HG02981 (cell line): ENCODE measurements around the gene SPATA33.

Experiments used
- ATAC-seq: cut with Tn5 transposase; IDR thresholded peaks from one replicate; pipeline ENCODE4 v1.9.1; 2021; ENCODE audit warnings: mild to moderate bottlenecking, moderate library complexity; ENCODE audit not compliant: unreplicated experiment

Gene SPATA33

GRCh38 chr16:89657442-89658220 lies at the start of gene SPATA33, which contains the start of gene CHMP1A:
SPATA33 (plus strand) TSS chr16:89657836; CDS start chr16:89657912, 76 bp downstream.
CHMP1A (minus strand) TSS chr16:89657708; CDS start chr16:89657588, 120 bp downstream.
- peak; percentile 88 for ATAC-seq

DNA sequence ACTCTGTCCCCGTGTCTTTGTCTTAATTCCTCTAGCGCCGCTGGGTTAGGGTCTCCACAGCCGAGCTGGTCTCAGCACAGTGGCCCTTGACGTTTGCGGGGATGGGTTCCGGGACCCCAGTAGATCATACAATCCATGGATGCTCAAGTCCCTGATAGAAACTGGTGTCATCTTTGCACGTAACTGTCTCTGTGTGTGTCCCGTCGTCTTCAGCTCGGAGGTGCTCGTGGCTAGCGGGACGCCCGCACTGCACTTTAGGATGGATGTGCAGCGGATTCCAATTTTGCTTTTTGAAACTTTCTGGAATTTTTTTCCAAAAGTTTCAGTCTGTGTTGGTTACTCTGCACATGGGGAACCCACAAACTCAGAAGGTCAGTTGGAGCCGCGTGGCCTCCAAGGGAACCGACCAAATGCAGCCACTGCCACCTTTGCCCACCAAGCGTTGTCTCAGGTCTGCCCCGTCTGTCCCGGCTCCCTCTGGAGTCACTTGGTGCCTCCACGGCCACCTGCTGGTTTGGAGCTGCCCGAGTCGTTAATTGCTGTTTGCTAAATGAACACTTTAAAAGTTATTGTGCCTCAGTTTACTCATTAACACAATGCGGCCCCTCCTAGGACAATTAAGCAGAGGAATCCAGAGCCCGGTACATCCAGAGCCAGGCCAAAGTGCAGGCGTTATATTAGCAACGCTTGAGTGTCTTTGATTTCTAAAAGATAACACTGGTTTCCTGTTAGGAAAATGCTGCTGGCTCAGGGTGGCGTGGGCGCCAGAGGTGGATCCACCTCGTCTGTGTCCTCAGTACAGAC lies 49.5 kb upstream of the SPATA33 start:
- no peak for ATAC-seq

- ATAC-seq: no peak
Measured at GRCh38 chr16:89610108-89610453, 47.6 kb upstream of the SPATA33 start.

DNA sequence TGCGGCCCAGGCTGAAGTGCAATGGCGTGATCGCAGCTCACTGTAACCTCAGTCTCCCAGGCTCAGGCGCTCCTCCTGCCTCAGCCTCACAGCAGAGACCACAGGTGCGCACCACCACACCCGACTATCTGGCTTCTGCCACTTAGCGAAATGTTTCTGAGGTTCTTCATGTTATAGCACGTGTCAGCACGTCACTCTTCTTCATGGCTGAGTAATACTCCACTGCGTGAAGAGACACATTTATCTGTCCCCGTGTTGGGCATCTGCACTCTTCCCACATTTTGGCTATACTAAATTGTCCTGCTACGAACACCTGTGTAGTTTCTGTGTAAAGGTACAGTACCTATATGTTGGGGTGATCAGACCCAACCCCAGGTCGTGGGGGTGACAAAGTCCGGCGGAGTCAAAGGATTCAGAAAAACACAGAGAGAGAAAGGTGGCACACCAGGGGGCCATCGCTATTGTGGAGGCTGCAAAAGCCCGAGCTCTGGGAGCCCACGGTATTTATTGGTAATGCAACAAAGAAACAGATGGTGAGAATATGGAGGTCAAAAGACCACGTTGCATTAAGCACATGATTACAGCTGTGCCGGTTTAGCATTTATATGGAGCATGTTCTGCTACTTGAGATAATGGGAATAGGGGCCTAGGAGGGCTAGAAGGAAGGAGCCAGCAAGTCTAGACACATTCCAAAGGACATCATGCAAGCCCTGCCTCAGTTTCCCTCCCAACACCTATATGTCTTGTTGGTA lies 45.0 kb upstream of the SPATA33 start:
- ATAC-seq: no peak

- no peak for ATAC-seq
Measured at GRCh38 chr16:89613231-89613953, 44.2 kb upstream of the SPATA33 start, which contains the start of gene DPEP1. DPEP1 (plus strand) TSS chr16:89613642; CDS start chr16:89630411, 16,769 bp downstream.

GRCh38 chr16:89613954-89614459 lies 43.6 kb upstream of the SPATA33 start:
- no peak for ATAC-seq

- ATAC-seq: no peak
Measured at GRCh38 chr16:89615176-89615575, 42.5 kb upstream of the SPATA33 start.

DNA sequence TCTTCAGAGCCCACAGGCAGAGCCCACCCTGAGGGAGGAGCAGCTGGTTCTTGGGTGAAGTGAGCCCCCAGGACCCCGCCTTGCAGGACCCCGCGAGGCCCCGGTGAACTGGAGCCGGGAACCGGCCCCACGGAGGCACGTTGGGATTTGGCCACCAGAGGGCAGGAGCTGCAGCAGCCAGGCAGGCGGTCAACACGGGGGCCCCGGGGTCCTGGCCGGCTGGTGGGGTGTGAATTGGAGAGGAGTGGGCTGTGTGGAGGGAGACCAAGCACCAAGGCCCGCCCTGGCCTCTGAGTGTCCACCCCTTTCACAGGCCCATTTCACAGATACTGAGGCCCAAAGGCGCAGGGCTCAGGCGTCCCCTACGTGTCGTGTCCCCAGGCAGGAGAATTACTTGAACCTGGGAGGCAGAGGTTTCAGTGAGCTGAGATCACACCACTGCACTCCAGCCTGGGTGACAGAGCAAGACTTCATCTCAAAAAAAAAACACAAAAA lies 42.0 kb upstream of the SPATA33 start:
- no peak for ATAC-seq

DNA sequence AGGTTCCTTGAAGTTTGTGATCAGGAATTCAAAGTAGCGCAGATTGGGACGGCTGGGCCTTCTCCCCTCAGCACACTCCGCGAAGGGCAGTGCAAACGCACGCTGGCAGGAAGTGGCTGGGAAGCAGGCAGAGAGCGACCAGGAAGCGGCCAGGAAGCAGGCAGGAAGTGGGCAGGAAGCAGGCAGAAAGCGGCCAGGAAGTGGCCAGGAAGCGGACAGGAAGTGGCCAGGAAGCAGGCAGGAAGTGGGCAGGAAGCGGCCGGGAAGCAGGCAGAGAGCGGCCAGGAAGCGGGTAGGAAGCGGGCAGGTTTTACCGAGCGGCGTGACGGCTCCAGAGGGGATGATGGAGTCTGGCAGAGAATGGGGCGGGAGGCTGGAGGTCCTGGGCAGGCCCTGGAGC lies 41.0 kb upstream of the SPATA33 start:
- no peak for ATAC-seq

DNA sequence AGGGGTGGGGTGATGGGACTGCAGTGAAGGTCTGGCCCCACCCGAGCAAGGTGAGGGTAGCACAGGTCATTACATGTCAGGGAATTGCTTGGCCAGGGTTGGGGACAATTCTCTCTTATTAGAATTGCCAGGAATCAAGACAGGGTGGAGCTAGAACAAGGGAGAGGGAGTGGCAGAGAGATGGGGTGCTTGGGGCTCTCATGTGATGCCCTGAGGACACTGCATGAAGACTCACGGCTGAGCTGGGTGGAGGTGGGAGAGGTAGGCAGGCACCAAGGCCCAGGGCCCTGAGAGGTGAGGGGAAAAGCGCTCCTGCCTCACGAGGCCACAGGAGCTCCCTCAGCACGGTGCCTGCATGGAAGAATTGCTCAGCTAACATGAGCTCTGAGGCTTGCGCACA lies 40.6 kb upstream of the SPATA33 start:
- no peak for ATAC-seq

DNA sequence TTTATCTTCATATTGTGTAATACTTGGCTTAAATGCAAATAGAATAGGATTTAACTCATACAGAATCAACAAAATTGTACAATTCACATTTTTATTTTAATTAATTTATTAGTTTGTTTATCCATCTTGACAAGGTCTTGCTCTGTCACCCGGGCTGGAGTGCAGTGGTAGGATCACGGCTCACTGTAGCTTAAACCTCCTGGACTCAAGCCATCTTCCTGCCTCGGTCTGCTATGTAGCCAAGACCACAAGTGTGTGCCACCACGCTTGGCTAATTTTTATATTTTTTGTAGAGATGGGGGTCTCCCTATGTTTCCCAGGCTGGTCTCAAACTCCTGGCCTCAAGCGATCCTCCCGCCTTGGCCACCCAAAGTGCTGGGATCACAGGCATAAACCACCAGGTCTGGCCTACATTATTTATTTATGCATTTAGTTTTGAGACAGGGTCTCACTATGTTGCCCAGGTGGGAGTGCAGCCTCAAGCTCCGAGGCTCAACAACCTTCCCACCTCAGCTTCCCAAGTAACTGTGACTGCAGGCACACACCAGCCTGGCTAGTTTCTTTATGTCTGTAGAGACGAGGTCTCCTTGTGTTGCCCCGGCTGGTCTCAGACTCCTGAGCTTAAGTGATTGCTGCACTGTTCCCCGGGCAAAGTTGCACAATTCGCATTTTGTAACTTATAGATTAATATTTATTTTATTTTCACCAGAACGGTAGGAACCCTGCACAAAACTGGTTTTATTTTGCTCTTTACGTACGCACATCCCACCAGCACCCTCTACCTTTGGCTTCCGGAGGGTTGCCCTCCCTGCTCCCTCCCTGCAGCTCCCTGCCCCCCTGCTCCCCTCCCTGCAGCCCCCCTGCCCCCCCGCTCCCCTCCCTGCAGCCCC lies 39.3 kb upstream of the SPATA33 start:
- no peak for ATAC-seq

- ATAC-seq: no peak
Measured at GRCh38 chr16:89619840-89620239, 37.8 kb upstream of the SPATA33 start.

DNA sequence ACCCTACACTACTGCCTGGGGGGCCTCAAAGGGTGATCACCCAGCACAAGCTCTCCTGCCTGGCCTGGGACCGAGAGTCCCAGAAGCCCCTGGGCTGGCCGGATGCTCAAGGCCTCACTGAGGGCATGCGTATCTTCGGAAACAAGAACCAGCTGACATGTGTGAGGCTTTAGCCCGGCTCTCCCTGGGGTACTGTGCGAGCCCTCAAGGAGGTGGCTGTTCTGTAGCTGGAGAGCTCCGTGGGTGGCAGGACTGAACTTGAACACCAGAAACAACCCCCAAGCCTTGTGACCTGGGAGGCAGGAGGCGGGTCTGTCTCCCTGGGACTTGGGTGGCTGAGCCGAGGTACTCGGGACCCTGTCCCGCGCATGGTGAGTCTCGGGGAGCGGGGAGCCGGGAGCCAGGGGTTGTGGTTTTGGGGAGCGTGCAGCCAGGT lies 37.2 kb upstream of the SPATA33 start:
- ATAC-seq: no peak

GRCh38 chr16:89621136-89621697 lies 36.4 kb upstream of the SPATA33 start:
- ATAC-seq: no peak

- ATAC-seq: no peak
Measured at GRCh38 chr16:89621698-89622409, 35.8 kb upstream of the SPATA33 start.

- ATAC-seq: no peak
Measured at GRCh38 chr16:89623511-89624261, 34.0 kb upstream of the SPATA33 start.
